ENCODE results near the gene ELMO1. TPM values are rescaled to one million over a fixed set of nuclear protein-coding genes. Genes with fewer than 3 reads are reported as not detected.

Gene ELMO1
- total and polyA plus RNA-seq, 2 experiments from 2014 or later = 6.5 to 24.9 TPM

GRCh38 chr7:37304921-37305320, 143.7 kb downstream of the ELMO1 start:
- DNase-seq (ENCODE audit: low spot score) = no peak
- Mint-ChIP-seq H3K36me3 (ENCODE audit: low read depth) (peaks cover 7% of the 10 kb centered on the region; the same call in 2 of the 3 replicates), H3K4me3 (no peak overlapping the region), H3K27me3 (ENCODE audit: insufficient read depth, low read depth, poor library complexity) (peaks cover 5% of the 10 kb centered on the region), H3K9me3 (0 out of 3 replicates have a peak, but pooled peaks cover 3% of the 10 kb centered on the region), H3K27ac (no peak overlapping the region), H3K4me1 (peaks cover 9% of the 10 kb centered on the region; the same call in 2 of the 3 replicates)
- H3K27ac ChIP-seq (ENCODE audit: low read depth) = no peak overlapping the region
- no peaks in the 10 kb centered on the region for H3K27me3 ChIP-seq (ENCODE audit: insufficient read depth)
- no peak overlapping the region for H2AFZ ChIP-seq
- no peaks in the 10 kb centered on the region for H4K20me1 ChIP-seq (replicated peaks; ENCODE audit: insufficient read depth)
- no peaks in the 10 kb centered on the region for H3F3A ChIP-seq (replicated peaks; ENCODE audit: low read depth)
- TF ChIP-seq ZNF331 (CRISPR knock-in tag; IDR thresholded peaks at IDR 0.05; ENCODE audit: low read depth) (no peak), ZNF114 (CRISPR knock-in tag; IDR thresholded peaks at IDR 0.05) (no peak), NANOG (IDR thresholded peaks at IDR 0.05; ENCODE audit: borderline replicate concordance) (no peak), ZNF462 (CRISPR knock-in tag; IDR thresholded peaks at IDR 0.05) (no peak), POLR2AphosphoS5 (IDR thresholded peaks at IDR 0.05; ENCODE audit: low read depth) (no peak), CTCF (conservative IDR thresholded peaks at IDR 0.05; ENCODE audit: low read depth in 2 of 2) (no peak), JUNB (IDR thresholded peaks at IDR 0.05; ENCODE audit: unreplicated experiment) (no peak), STAT1 (IDR thresholded peaks at IDR 0.05; ENCODE audit: unreplicated experiment) (no peak), REST (IDR thresholded peaks at IDR 0.05; ENCODE audit: unreplicated experiment) (no peak), CREB1 (CRISPR knock-in tag; IDR thresholded peaks at IDR 0.05; ENCODE audit: low read depth) (no peak)
- H3K4me1 ChIP-seq (ENCODE audit: insufficient read depth) = peaks cover 3% of the 10 kb centered on the region
- no peak overlapping the region for H3K4me3 ChIP-seq
- H3K79me2 ChIP-seq (replicated peaks; ENCODE audit: insufficient read depth) = no peaks in the 10 kb centered on the region
- ATAC-seq = no peak
- no peak overlapping the region for H3K4me2 ChIP-seq
- H3K36me3 ChIP-seq (ENCODE audit: insufficient read depth) = no peaks in the 10 kb centered on the region
- 0 out of 2 replicates have a peak, but pooled peaks cover 3% of the 10 kb centered on the region for H3K9me2 ChIP-seq (ENCODE audit: insufficient read depth)

Data from GM23338 (cell line).